GM18499 (cell line): ENCODE results near the gene CADM2.
"Not testable (repeated sequence)": the region's sequence is repeated elsewhere in the genome, so short reads cannot be mapped to it uniquely, and the experiment has no call there.

ENCODE experiments used
- ATAC-seq: cut with Tn5 transposase; IDR thresholded peaks from one replicate; pipeline ENCODE4 v1.9.1; 2021; ENCODE audit warnings: moderate number of reproducible peaks; ENCODE audit not compliant: insufficient read depth, unreplicated experiment

CADM2 gene

DNA sequence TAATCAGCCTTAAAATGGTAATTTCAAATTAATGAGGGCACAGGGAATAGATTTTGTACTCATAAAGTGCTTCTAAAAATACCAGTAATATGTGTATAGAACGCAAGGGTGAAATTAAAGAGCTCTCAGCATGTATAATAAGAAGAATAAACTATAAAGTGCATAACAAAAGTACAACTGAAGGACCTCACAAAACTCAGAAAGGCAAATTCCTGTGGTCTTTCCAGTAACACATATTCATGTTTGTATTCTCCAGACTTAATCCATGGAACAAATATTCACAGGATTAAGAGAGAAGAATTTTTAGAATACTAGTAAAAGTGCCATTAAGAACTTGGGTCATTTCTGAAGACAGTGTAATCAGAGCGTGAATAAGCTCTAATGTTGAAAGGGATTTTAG is 646.3 kb downstream of the CADM2 start:
- no peak for ATAC-seq

DNA sequence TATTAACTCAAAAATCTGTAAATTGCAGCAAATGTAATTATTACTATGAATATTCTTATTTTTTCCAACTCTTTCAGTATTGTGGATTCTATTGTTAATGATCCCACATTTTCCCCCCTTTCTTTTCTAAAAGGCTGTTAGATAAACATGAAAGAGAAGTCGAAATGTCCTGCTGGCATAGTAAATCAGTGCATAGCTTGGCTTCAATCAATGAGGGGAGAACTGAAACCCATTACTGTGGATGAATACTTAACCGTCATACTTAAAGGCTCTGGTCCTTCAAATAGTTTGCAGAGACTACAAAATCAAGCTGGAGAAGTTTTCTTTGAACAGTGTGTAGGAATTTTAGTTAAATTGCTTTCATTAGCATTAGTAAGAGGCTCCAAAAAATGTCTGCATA is 667.9 kb downstream of the CADM2 start:
- no peak for ATAC-seq

DNA sequence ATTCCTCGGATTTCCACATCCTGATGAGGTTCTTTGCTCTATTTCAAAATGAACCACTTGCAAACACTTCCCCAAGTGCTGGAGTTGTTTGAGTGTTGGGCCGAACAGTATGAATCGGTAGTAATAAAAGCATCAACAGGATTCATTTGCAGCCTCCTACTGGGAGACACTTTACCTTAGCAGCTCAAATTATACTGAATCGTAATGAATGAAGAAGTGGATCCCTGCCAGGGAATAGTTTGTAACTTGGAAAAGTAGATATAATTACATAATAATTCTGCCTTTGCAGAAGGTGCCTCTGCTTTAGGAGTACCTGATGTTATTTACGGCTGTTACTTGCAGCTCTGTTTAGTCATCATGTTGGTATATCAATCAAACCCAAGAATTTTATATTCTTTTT is 669.1 kb downstream of the CADM2 start:
- no peak for ATAC-seq

DNA sequence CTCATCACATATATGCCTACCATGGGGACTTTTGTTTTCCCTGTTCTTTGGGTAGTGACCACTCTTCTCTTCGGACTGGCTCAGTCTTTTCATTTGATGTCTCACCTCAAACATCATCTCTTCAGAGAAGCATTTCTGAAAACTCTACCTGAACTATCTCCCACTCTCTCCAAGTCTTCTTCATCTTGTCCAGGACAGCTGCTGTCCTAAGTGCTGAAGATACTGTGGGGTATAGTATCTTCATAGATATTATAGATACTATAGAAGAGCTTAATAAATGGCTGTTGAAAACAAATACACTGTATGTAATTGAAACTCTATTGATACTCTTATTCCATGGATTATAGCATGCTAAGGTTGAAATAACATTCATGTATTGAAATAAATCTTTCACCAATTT is 672.3 kb downstream of the CADM2 start:
- no peak for ATAC-seq

DNA sequence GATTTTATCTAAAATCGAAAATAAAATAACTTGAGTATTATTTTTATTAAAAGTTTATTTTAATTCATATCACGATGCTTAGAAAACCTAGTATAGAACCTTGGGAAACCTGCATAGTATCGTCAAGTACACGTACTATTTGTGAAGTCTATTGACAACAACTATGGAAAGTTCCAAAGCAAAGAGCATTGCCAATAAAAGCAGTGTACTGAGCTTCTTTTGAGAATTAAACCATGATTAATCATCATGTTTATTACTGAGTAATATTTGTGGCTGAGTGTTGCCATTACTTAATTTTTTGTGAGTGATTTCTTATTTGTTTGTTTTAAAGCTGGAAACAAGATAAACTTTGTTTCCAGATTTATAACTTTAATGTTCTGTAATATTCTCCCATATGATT is 674.1 kb downstream of the CADM2 start:
- ATAC-seq = no peak

DNA sequence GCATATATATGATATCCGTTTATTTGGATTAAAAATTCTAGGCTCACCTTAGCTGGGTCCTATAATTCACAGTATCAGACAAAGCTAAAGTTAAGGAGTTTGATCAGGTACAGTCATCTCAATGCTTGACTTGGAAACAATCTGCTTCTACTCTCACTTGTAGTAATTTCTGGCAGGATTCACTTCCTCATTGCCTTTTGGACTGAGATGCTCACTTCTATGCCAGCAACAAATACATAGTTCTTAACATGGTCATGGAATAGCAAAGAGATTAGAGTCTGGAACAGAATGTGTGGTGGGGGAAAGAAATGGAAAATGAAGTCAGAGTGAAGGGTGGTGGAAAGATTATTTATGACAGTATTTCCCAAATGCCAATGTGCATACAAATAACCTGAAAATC is 693.6 kb downstream of the CADM2 start:
- no peak for ATAC-seq

DNA sequence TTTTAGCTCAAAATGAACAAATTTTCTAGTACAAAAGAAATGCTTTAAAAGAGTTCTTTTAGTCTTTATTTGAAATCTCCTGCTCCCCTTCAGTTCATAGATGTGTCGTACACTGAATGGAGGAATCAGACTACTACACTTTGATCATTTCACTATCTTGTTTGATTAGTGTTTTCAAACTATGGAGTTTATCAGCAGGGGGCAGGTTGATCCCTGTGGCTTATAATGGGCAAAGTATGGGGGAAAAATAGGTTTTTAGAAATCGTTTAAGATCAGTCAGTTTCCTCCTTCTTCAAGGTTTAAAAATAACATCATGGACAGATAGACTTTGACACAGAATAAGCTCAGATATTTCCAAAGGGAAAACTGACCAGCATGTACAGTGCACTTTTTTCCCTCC is 701.7 kb downstream of the CADM2 start:
- no peak for ATAC-seq

DNA sequence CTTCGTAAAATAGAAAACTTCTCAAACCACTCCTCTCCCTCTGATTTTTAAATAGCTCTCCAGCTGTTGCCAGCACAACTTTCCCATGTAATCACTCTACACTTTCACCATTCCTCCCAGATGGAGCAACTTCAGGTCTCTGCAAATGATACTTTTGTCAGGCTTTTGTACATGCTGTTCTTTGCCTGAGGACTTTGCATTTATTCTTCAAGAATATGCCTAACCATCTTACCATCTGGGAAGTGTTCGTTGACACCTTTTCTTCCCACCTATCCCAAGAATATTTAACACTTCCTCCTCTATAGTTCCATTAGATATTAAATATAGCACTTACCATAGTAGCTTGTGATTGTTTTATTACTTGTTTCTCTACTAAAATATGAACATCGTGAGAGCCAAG is 703.7 kb downstream of the CADM2 start:
- ATAC-seq = no peak

DNA sequence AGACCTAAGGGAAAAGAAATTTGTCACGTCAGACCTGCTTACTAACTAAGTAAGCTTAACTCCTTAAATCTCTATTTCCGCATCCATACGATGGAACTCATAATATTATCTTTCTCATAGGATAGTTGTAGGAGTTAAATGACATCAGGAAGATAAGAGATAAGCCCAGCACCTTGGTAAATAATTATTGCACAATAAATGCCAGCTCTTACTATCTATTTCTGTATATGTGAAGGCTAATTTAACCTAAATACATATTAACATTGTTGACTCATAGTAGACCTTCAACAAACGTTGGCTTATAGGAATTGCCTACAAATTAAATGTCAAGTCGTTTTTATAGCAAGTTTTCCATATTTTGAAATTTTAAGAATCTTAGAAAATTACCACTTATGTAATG is 709.0 kb downstream of the CADM2 start:
- ATAC-seq = no peak

DNA sequence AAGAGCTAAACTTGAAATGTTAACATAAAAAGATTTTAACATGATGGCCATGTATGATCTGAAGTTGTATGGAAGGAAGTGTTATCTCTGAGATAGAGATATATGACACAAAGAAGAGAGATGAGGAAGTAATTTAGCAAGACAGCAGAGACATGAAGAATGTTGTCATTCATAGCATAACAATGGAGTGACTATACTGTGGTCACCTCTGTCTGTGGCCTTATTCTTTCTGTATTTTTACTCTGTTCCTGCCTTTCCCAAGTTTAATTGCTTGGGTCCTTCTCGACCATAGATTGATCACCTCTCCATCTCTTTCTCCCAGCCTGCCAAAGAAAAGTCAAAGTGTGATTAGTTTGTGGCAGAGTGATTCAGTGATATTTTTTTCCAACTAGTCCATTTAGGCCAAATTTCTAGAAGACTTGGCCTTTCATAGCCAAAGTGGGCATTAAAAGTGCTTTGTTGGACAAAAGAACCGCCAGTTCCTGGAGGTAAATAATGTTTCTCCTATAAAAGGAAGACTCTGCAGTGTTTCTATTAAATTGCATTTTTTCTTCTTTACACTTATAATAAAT is 711.9 kb downstream of the CADM2 start:
- no peak for ATAC-seq

DNA sequence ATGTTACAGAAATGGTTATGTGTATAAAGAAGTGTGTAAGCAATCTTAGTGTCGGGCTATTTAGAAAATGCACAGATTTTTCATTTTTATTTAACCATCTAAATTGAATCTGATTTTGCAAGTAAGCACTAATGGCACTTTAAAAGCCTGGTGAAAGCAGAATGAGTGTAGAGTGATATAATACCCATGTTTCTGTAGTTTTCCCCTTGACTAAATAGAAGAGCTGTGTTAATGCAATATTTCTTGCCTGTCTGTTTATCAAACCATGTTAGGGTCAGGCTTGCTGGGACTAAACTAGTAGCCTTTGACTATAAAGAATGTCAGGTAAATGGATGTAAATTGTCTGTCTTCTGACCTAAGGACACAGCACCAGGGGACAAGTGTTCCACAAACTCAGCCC is 714.0 kb downstream of the CADM2 start:
- no peak for ATAC-seq

DNA sequence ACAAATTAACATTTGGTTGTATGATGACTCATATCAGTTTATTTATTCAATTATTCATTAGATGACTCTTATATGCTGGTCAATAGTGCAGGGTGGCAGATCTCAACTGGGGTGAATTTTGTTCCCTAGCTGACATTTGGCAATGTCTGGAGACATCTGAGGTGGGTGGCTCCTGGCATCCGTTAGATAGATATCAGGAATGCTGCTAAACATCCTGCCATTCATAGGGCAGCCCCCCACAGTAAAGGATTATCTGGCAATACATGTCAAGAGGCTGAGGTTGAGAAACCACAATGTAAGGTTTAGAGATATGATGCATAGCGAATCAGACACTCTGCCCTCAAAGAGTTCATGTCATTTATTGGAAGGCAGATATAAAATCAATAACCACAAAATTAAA is 719.9 kb downstream of the CADM2 start:
- no peak for ATAC-seq

DNA sequence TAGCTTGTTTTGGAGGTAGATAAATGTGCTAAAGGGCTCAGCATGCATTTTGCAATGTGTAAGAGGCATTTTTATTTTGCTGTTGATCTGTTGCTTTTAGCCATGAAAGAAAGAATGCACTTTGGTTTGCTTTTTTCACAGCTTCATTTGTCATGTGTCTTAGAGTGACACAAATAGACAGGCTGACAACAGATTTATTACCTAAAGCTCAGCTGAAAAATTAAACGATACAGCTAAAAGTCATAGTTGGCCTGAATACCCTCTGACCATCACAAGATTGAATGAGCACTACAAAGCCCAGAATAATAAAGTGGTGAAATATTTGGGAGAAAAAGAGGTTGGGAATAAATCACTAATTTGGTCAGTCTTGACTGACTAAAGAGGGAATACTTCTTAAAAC is 723.1 kb downstream of the CADM2 start:
- ATAC-seq = no peak

DNA sequence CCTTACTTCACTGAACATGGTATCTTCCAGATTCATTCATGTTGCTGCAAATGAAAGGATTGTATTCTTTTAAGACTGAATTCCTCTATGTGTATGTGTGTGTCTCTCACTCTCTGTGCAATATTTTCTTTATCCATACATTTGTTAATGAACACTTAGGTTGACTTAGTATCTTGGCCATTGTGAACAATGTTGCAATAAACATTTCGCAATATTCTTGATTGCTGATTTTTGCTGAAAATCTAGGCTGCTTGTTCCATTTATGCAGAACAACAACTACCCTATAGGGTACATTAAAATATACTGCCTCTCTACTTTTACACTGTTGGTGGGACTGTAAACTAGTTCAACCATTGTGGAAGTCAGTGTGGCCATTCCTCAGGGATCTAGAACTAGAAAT is 732.4 kb downstream of the CADM2 start:
- no peak for ATAC-seq

DNA sequence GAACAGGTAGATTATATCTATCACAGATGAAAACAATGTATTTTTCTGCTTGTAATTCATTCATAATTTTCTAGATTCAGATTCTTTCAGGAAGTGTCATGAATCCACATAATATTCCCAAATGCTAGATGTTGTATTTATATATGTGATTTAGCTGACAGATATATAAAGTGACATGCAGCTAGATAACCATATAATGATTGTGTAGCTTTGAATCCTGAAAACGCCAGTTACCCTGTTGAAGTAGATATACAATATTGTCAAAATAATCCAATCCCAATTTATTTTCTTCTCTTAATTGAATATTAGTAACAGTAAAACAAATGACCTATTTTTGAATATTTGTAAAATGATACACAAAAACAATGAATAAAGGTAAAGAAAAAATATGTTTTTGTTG is 738.4 kb downstream of the CADM2 start:
- no peak for ATAC-seq

DNA sequence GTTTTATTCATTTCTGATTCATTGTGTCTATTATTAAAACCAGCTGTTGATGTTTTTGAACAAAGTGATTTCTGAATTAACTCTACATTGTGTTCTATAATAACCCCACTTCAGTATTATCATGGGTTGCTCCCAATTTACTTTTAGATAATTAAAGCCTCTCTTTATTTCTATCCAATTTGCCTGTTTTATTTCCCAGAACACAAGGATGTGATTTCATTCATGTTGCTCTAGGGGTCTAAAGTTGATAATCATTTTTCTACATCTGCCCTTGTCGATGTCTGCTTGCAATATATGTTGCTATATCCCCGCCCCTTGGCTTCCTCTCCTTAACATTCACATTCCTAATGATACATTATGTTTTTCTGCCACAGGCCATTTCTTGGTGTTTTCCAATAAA is 747.3 kb downstream of the CADM2 start:
- ATAC-seq = no peak

DNA sequence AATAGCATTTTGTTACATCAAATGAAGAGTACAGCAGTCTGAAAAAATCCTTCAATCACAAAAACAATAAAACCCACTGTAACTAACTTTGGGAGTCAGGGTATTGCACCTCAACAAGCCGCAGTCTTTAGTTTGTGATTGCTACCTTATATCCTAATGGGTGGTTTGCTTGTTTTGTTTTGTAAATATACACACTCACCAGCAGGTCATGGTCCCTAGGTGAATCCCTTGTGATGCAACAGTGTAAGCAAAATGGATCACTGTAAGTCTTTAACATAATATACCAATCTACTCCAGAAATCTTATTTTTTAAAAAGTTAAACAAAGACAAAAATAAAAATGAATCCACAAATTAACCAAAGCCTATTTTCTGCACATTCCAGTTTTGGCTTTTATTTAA is 749.5 kb downstream of the CADM2 start:
- not testable (repeated sequence) for ATAC-seq

DNA sequence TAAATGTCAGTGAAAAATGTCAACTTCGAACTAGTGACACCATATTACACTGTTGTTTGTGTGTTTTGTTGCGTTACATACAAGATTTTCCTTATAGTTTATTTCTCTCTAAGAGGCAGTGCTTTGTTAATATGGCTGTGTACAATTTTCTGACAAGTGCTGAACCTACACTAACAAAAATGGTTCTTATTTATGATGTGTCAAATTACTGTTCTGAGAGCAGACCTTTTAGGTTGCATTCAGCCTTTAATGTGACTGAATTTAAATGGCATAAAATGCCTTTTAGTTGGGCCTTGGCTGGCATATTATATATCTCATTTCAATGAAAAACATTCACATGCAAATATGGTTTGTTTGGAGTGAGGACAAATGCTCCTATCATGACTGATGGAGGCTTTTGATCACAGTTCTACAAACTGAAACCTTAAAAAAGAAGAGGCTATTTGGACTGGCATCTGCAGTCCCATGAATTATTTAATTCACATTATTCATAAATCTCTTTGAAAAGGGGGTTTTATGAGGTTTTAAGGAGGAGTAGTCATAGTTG is 750.6 kb downstream of the CADM2 start:
- no peak for ATAC-seq

DNA sequence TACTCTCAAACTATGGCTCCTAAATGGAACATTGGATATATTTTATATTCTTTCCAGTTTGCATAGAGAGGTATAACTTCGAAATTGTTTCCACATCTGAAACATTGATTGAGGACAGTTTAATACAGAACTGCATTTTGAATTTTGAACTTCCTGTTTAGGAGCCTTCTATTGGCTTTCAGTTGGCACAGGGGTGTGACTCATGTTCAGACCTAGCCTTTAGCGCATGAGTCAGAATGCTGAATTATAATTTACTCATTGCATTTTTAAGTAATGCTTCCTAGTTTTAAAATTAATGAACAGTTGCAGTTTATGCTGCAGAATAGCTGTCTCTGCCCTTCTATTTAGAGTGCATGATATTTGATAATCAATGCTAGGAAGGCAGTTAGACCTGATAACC is 751.7 kb downstream of the CADM2 start:
- ATAC-seq = no peak

DNA sequence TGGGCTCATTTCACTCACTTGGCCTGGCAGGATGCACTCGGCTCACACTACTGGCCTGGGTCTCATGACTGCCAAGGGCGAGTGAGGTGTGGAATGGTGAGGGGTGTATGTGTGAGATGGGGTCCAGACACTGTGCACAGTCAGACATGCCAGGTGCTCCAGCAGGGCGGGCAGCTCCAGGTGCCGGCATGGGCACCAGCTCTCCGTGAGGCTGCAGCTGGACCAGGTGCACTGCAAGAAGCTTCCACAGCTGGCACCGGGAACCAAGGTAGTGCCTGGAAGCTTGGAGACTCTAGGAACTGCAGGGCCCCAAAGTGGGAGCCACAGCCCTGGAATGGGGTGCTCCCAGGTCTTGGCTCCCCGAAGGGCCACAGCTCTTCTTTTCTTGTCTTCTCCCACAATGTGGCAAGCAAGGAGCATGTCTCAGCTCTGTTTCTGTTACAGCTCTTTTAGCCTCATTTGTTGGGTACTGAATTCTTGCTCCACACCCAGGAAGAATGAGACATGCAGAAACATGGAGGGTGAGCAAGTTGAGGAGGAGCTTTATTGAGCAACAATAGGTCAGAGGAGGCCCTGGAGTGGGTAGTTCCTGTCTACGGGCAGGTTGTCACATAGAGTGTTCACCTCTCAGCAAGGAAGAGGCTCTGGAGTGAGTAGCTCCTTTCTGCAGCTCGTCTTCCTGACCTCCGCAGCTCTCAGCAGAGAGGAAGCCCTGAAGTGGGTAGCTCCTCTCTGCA is 762.8 kb downstream of the CADM2 start:
- no peak for ATAC-seq

DNA sequence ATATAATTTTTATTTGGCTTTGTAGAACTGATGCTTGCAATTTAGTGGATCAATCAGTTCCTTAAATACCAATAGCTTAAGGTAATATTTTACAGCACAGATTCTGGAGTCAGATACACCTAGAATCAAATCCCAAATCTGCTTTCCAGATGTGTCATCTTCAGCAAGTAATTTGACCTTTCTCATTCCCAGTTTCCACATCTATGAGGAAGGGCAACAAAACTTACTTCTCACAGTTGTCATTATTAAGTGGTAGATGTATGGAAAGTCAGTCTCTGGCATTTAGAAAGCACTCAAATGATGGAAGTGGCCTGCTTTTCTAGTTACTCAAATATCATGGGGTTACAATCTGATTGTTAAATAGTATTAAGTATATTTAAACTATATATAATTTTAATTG is 767.0 kb downstream of the CADM2 start:
- ATAC-seq = no peak

DNA sequence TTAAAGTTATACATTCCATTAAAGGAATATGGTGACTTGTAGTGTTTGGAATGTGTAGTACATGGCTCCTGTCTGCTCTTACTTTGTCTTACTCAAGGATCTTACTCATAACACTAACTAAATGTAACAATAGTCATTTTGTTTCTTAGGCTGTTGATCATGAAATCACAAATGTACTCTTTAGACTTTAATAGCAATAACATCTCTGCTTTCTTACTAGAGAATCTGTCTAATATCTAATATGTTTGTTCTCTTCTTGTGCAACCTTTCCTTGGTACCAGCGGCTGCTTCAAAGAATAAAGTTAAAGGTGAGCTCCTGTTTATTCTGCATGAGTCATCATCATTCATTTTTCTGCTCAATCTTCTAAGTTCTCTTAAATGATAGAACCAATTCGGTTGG is 767.5 kb downstream of the CADM2 start:
- no peak for ATAC-seq
